ENCODE measurements around the gene COL1A1. TPM values are rescaled to one million over a fixed set of nuclear protein-coding genes. Genes with fewer than 3 reads are reported as not detected.

COL1A1 gene
- total and polyA plus RNA-seq, 2 of the 13 experiments (the other 11 are each of a cell fraction or from before 2014, with no cell fraction given), result 0.05 TPM; not detected in 1

DNA sequence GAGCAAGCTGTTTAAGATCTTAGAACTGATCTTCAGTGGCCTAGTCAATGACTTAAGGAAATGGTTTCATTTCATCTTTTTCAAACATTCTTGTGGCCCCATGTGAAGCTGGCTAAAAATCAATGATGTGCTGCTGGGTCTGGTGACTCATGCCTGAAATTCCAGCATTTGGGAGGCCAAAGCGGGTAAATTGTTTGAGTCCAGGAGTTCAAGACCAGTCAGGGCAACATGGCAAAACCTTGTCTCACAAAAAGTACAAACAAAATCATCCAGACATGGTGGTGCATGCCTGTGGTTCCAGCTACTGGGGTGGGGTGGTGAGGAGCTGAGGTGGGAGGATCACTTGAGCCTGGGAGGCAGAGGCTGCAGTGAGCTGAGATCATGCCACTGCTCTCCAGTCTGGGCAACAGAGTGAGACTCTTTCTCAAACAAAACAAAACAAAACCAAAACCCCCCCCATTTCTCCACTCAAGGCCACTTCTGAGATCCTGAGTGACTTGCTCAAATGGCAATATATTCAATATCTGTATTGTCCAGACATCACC is 17.4 kb upstream of the COL1A1 start (continued):
- no peak for TF ChIP-seq TCF12 (IDR thresholded peaks at IDR 0.05)
- TF ChIP-seq TCF12 (CRISPR knock-in tag; IDR thresholded peaks at IDR 0.05), result no peak
- TF ChIP-seq HMGA1 (CRISPR knock-in tag; conservative IDR thresholded peaks at IDR 0.05), result no peak
- no peak for TF ChIP-seq STAT6 (CRISPR knock-in tag; IDR thresholded peaks at IDR 0.05; ENCODE audit: borderline replicate concordance)
- peak; percentile 77; the same call in 1 of the 2 replicates for TF ChIP-seq ZNF263 (CRISPR knock-in tag; IDR thresholded peaks at IDR 0.05)
- TF ChIP-seq ZNF619 (CRISPR knock-in tag; IDR thresholded peaks at IDR 0.05), result no peak
- TF ChIP-seq ZNF234 (CRISPR knock-in tag; conservative IDR thresholded peaks at IDR 0.05), result no peak
- TF ChIP-seq JUNB (CRISPR knock-in tag; IDR thresholded peaks at IDR 0.05; ENCODE audit: borderline replicate concordance), result peak; percentile 90
- 0 out of 2 replicates have a peak, but pooled peaks have one; percentile 15 for TF ChIP-seq MIXL1 (CRISPR knock-in tag; IDR thresholded peaks at IDR 0.05)
- no peak for TF ChIP-seq SRF (IDR thresholded peaks at IDR 0.05; ENCODE audit: low read depth, low read length)
- TF ChIP-seq PHF8 (CRISPR knock-in tag; IDR thresholded peaks at IDR 0.05), result no peak
- TF ChIP-seq, protein P1, sequence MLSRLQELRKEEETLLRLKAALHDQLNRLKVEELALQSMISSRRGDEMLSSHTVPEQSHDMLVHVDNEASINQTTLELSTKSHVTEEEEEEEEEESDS (CRISPR knock-in tag; IDR thresholded peaks at IDR 0.05; ENCODE audit: borderline replicate concordance), result no peak
- peak; percentile 94 for TF ChIP-seq FOSL2 (CRISPR knock-in tag; IDR thresholded peaks at IDR 0.05)
- peak; percentile 82; the same call in 1 of the 2 replicates for TF ChIP-seq ZMYM2 (CRISPR knock-in tag; IDR thresholded peaks at IDR 0.05)
